ENCODE measurements around the gene MIA. TPM values are rescaled to one million over a fixed set of nuclear protein-coding genes. Genes with fewer than 3 reads are reported as not detected.
"Not testable (repeated sequence)": the region's sequence is repeated elsewhere in the genome, so short reads cannot be mapped to it uniquely, and the experiment has no call there.

MIA gene
- total and polyA plus RNA-seq, 2 of the 8 experiments (the other 6 are each of a cell fraction or from before 2014, with no cell fraction given), result not detected

GRCh38 chr19:40771101-40771862 is 4.0 kb upstream of the MIA start:
- H3K56ac ChIP-seq (replicated peaks; ENCODE audit: insufficient read length, low read depth, low read length); H3K36me3 ChIP-seq (ENCODE audit: control insufficient read depth in 2 of 4, insufficient read depth in 4 of 4, low read length in 3 of 4); DNase-seq (ENCODE audit: low read depth in 1 of 2, low spot score in 2 of 2); H4K5ac ChIP-seq (ENCODE audit: insufficient read length, low read depth, low read length); H3K27ac ChIP-seq (ENCODE audit: low read depth, low read length); H4K20me1 ChIP-seq (replicated peaks in 1 of 2; ENCODE audit: control insufficient read depth in 1 of 2, insufficient read depth in 2 of 2, low read length in 2 of 2); H4K91ac ChIP-seq (replicated peaks; ENCODE audit: insufficient read length, low read length); H2BK12ac ChIP-seq (ENCODE audit: low read depth, low read length); H3K4me3 ChIP-seq (ENCODE audit: extremely low read depth in 1 of 4, insufficient read depth in 2 of 4, low read depth in 3 of 4, low read length in 4 of 4); H3K9me3 ChIP-seq (ENCODE audit: insufficient read depth in 2 of 2, low read depth in 1 of 2, low read length in 1 of 2); H2BK5ac ChIP-seq (ENCODE audit: low read depth, low read length); FAIRE-seq; H3K9ac ChIP-seq (replicated peaks in 1 of 4; ENCODE audit: extremely low read depth in 1 of 4, low read depth in 3 of 4, low read length in 3 of 4); H3K4ac ChIP-seq (replicated peaks; ENCODE audit: insufficient read length, low read depth, low read length); H3K79me1 ChIP-seq (ENCODE audit: low read depth, low read length); H2BK20ac ChIP-seq (ENCODE audit: low read length); H3K27me3 ChIP-seq (replicated peaks in 1 of 4; ENCODE audit: control insufficient read depth in 3 of 4, extremely low read depth in 1 of 4, insufficient read depth in 3 of 4, low read length in 3 of 4); H3K23ac ChIP-seq (ENCODE audit: insufficient read length); H4K8ac ChIP-seq (ENCODE audit: extremely low read depth, insufficient read depth, low read length); H2BK120ac ChIP-seq (replicated peaks; ENCODE audit: low read depth, low read length); H2AK5ac ChIP-seq (ENCODE audit: low read depth, low read length); H2BK15ac ChIP-seq (ENCODE audit: low read length); H3K14ac ChIP-seq (ENCODE audit: insufficient read length); H3K4me1 ChIP-seq (replicated peaks in 1 of 4; ENCODE audit: control insufficient read depth in 3 of 4, insufficient read depth in 4 of 4, low read length in 3 of 4); H3K18ac ChIP-seq (ENCODE audit: extremely low read depth, low read length); H3K4me2 ChIP-seq (ENCODE audit: insufficient read depth in 1 of 2, low read depth in 2 of 2, low read length in 2 of 2); H3K79me2 ChIP-seq (ENCODE audit: control insufficient read depth in 1 of 2, insufficient read depth in 2 of 2, low read length in 2 of 2); H2AFZ ChIP-seq (ENCODE audit: low read length); H3K23me2 ChIP-seq (ENCODE audit: low read depth, low read length): not testable (repeated sequence)
- 86% methylated on average over 10 of the region's 10 CpGs; no CpG with 5 or more reads in 1 of the 2 experiments for WGBS, 2 experiments (ENCODE audit: extremely low coverage in 1 of 2, insufficient coverage in 1 of 2, insufficient read length in 1 of 2, insufficient replicate concordance in 2 of 2, low coverage in 1 of 2, low lambda C conversion rate in 2 of 2, missing lambda C conversion rate in 1 of 2)
- POLR2A ChIA-PET (ENCODE audit: partially characterized antibody), result interaction anchor here (1.0 to 17.9 kb wide), 5 partner anchors 8 to 36 kb away, joined by 5 to 399 read pairs (median 7); partner anchors contain the start of genes ACTMAP, EGLN2 and SNRPA
- peak; percentile 58 for TF ChIP-seq SP1 (IDR thresholded peaks at IDR 0.05; ENCODE audit: low read depth, low read length)
- peak; percentile 33; the same call in 1 of the 2 replicates for TF ChIP-seq TBP (IDR thresholded peaks at IDR 0.05; ENCODE audit: low read depth, low read length)
- CTCF ChIA-PET (ENCODE audit: partially characterized antibody), result interaction anchor here (1.0 to 1.7 kb wide), 5 partner anchors 15 to 108 kb away, joined by 3 to 5 read pairs (median 3); partner anchors contain the start of gene EGLN2

All from H1 (cell line).